Measurements from ENCODE around the gene POLR3A. TPM values are rescaled to one million over a fixed set of nuclear protein-coding genes. Genes with fewer than 3 reads are reported as not detected.
A peak's percentile ranks its signal among the peaks of the same experiment; 100 is the strongest.

Gene POLR3A
- total RNA-seq, 1 experiment from 2014 or later, result 11.8 TPM

DNA sequence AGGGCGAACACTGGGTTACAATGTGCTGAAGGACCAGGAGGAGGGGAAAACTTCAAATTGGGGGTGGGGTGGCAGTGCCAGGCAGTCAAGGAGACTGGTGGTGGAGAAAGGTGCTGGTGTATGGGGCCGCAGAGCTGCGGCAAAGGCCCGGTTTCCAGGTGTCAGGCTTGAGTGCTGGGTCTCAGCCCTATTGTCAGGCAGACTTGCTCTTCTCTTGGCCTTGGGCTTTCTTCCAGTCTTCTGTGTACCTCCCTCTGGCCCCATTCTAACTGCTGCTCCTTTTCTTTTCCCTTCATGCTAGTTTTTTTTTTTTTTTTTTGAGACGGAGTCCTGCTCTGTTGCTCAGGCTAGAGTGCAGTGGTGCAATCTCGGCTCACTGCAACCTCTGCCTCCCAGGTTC lies 51.0 kb downstream of the POLR3A start:
- no peak for DNase-seq (ENCODE audit: low read depth)

DNA sequence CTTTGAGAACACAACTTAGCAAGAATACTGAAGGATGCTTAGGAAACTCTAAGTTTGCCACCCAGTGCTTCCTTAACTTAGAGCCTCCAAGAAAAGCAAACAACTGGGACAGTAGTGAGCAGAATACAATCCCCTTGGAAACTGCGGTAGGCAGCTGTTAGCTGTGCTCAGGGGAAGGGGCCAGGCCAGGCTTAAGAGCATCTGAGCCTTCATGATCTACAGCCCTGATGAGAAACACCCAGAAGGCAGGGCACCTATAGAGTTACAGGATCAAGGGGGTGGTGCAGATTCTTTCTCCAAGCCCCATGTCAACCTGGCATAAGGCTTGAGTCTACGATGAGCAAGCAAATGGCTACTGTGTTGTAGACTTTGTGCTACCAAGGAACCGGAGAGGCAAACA lies 51.4 kb downstream of the POLR3A start:
- no peak for DNase-seq (ENCODE audit: low read depth)

DNA sequence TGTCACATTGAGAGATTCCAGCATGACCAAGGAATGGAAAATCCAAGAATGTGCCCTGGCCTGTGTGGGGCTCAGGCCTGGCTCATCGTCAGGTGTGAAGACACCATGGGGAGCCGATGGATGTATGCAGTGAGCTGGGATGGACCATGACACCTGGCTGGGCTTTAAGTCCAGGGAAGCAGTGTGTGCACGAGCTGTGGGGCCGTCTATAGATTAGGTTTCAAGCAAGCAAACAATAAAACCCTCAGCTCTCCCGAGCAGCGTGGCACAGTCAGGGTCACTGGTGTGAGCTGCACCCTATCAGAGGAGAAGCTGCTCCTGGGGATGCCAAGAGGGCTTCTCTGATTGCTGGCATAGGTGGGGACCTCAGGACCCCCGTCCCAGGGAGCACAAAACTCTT lies 52.3 kb downstream of the POLR3A start:
- DNase-seq (ENCODE audit: low read depth), result no peak

GRCh38 chr10:77975086-77975666 lies 54.1 kb downstream of the POLR3A start:
- DNase-seq (ENCODE audit: low read depth), result no peak

- DNase-seq (ENCODE audit: low read depth), result peak; percentile 31
Measured at GRCh38 chr10:77974396-77975074, 54.8 kb downstream of the POLR3A start.

DNA sequence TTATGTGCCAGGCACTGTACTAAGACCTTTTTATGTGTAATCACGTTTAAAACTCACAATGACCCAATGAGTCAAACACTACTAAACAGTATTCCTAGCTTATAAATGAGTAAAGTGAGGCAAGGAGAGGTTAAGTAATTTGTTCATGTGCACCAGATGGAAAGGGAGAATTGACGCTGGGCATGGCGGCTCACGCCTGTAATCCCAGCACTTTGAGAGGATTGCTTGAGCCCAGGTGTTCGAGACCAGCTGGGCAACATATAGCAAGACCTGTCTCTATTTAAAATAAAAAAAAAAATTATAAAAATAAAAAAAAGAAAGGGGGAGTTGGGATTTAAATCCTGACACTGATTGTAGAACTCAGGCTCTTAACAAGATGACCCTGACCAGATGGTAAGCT lies 56.0 kb downstream of the POLR3A start:
- DNase-seq (ENCODE audit: low read depth), result no peak

- DNase-seq (ENCODE audit: low read depth), result no peak
Measured at GRCh38 chr10:77972148-77972547, 57.2 kb downstream of the POLR3A start.

DNA sequence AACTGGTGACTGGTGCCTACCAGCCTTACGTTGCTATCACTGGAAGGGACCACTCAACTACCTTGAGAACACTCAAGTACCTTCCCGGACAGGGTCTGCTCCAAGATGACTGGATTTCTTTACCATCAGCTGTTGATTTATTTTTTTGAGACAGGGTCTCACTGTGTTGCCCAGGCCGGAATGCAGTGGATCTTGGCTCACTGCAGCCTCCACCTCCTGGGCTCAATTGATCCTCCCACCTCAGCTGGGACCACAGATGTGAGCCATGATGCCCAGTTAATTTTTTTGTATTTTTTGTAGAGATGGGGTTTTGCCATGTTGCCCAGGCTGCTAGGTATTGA lies 57.5 kb downstream of the POLR3A start:
- no peak for DNase-seq (ENCODE audit: low read depth)

- peak; percentile 94 for DNase-seq (ENCODE audit: low read depth)
Measured at GRCh38 chr10:77970869-77971803, 58.2 kb downstream of the POLR3A start.

GRCh38 chr10:77969114-77969513 lies 60.2 kb downstream of the POLR3A start:
- DNase-seq (ENCODE audit: low read depth), result no peak

DNA sequence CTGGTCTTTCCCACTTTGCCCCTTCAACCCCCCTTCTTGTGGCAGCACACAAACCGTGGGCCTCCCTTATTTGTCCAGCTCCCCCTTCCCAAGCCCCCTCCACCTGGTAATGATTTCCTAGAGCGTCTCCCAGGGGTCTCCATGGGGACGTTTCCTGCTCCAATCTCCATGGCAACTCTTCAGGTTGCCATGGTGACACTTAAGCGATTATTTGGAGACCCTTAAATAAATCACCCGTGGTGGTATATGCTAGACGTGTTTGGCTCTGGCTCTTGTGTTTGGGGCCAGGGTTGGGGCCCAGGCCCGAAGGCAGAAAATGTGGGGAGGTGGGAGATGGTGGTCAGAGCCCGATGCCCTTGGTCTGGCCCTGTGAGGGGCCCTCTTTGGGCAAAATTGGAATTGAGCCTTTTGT lies 61.7 kb downstream of the POLR3A start:
- DNase-seq (ENCODE audit: low read depth), result no peak

- peak; percentile 50 for DNase-seq (ENCODE audit: low read depth)
Measured at GRCh38 chr10:77965294-77965693, 64.0 kb downstream of the POLR3A start.

GRCh38 chr10:77964811-77965210 lies 64.5 kb downstream of the POLR3A start:
- DNase-seq (ENCODE audit: low read depth), result no peak

GRCh38 chr10:77963901-77964300 lies 65.4 kb downstream of the POLR3A start:
- no peak for DNase-seq (ENCODE audit: low read depth)

GRCh38 chr10:77962350-77963146 lies 66.8 kb downstream of the POLR3A start:
- no peak for DNase-seq (ENCODE audit: low read depth)

DNA sequence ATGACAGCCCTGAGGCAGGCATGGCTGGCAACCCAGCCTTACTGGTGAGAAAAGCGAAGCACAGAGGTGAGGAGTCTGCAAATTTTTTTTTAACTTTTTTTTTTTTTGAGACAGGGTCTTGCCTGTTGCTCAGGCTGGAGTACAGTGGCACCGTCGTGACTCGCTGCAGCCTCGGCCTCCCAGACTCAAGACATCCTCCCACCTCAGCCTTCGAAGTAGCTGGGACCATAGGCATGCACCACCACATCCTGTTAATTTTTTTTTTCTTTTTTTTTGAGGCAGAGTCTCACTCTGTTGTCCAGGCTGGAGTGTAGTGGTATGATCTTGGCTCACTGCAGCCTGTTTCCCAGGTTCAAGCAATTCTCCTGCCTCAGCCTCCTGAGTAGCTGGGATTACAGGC lies 67.6 kb downstream of the POLR3A start:
- DNase-seq (ENCODE audit: low read depth), result no peak

DNA sequence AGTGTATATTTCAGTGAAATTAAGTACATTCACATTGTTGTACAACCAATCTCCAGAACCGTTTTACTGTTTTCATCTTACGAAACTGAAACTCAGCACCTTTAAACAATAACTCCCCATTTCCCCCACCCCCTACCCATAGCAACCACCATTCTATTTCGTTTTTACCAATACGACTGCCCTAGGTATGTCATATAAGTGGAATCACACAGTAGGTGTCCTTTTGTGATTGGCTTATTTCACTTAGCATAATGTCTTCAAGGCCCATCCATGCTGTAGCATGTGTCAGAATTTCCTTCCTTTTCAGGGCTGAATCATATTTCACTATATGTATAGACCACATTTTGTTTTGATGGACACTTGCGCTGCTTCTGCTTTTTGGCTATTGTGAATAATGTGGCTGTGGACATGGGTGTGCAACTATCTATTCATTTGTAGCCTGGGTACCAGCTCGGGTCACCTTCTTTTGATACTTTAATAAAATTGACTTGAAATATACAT lies 68.4 kb downstream of the POLR3A start:
- no peak for DNase-seq (ENCODE audit: low read depth)

DNA sequence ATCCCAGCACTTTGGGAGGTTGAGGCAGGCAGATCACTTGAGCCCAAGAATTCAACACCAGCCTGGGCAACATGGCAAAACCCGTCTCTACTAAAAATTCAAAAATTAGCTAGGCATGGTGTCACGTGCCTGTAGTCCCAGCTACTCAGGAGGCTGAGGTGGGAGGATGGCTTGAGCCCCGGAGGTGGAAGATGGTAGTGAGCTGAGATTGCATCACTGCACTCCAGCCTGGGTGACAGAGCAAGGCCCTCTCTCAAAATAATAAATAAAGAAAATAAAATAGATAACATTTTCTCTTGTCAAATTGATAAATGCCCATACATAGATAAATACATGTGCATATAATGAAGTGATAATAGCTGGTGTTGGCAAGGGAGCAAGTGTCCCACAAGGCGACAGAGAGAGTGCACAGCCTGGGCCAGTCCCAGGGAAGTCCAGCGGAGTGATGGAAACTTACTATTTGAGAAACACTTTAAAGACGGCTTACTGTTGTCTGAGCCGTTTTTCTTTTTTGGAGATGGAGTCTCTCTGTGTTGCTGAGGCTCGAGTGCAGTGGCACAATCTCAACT lies 69.3 kb downstream of the POLR3A start:
- no peak for DNase-seq (ENCODE audit: low read depth)

GRCh38 chr10:77959384-77959783 lies 69.9 kb downstream of the POLR3A start:
- DNase-seq (ENCODE audit: low read depth), result peak; percentile 16

DNA sequence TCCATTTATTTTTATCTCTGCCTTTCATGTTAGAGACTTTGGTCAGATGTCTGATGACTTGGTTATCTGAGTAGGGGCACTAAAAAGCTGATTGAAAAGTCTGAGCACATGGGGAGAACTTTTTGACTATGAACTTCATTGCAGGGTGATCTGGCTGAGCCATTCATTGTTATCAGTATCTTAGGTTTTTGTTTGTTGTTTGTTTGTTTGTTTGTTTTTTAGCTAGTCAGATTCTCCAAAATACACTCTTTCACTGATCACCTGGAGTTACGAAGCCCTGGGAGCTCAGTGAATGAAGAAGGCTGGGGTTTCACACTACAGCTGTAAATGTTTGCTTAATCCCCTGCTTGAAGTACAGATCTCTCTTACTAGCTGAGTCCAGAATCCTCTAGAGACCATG lies 74.2 kb downstream of the POLR3A start:
- no peak for DNase-seq (ENCODE audit: low read depth)

- DNase-seq (ENCODE audit: low read depth), result peak; percentile 95
Measured at GRCh38 chr10:77949167-77949566, 80.1 kb downstream of the POLR3A start.
